G401 (cell line): ENCODE results near the gene VPS13D. TPM values are rescaled to one million over a fixed set of nuclear protein-coding genes. Genes with fewer than 3 reads are reported as not detected.

Experiments used
- DNase-seq: peaks from one replicate; pipeline ENCODE4 v3.0.0-alpha.2; 2015; ENCODE audit warnings: low spot score
- in situ Hi-C: cut with HindIII; loops from 2 replicates; pipeline ENCODE4 v1.10.0; 2016; ENCODE audit warnings: low sequenced_read_pairs, mixed read lengths
- total RNA-seq: library from RNA; depleted of rRNA; stranded (reverse); fragments of >200 nt; shearing (Covaris generic); gene quantifications from 2 replicates; pipeline ENCODE4 v1.2.3, GENCODE V29; 2014

The VPS13D gene
- total RNA-seq, 1 experiment from 2014 or later = 11.4 TPM

- in situ Hi-C loops = no loop called here
- DNase-seq = no peak
Observed at GRCh38 chr1:12544992-12545391, 315.2 kb downstream of the VPS13D start.

- in situ Hi-C loops = no loop called here
- no peak for DNase-seq
Observed at GRCh38 chr1:12546771-12547585, 317.1 kb downstream of the VPS13D start.

GRCh38 chr1:12547586-12548225, 317.9 kb downstream of the VPS13D start:
- in situ Hi-C loops = no loop called here
- no peak for DNase-seq

GRCh38 chr1:12548279-12548972, 318.6 kb downstream of the VPS13D start:
- in situ Hi-C loops = no loop called here
- DNase-seq = no peak

- no peak for DNase-seq
- in situ Hi-C loops = no loop called here
Observed at GRCh38 chr1:12548973-12549459, 319.2 kb downstream of the VPS13D start.

GRCh38 chr1:12549460-12550349, 319.9 kb downstream of the VPS13D start:
- in situ Hi-C loops = no loop called here

GRCh38 chr1:12551584-12551983, 321.8 kb downstream of the VPS13D start:
- no peak for DNase-seq
- in situ Hi-C loops = no loop called here

More at GRCh38 chr1:12549460-12550349, 319.9 kb downstream of the VPS13D start:
- DNase-seq = no peak

- in situ Hi-C loops = no loop called here
- DNase-seq = no peak
Observed at GRCh38 chr1:12552111-12552888, 322.5 kb downstream of the VPS13D start.

- in situ Hi-C loops = no loop called here
- DNase-seq = peak; percentile 4
Observed at GRCh38 chr1:12552951-12553921, 323.4 kb downstream of the VPS13D start.

GRCh38 chr1:12553963-12554362, 324.1 kb downstream of the VPS13D start:
- peak; percentile 2 for DNase-seq
- in situ Hi-C loops = no loop called here

GRCh38 chr1:12554521-12555305, 324.9 kb downstream of the VPS13D start:
- in situ Hi-C loops = no loop called here
- no peak for DNase-seq

GRCh38 chr1:12555411-12556367, 325.9 kb downstream of the VPS13D start:
- in situ Hi-C loops = no loop called here
- no peak for DNase-seq

- in situ Hi-C loops = no loop called here
- DNase-seq = peak; percentile 13
Observed at GRCh38 chr1:12556368-12556930, 326.6 kb downstream of the VPS13D start.

GRCh38 chr1:12556957-12557935, 327.4 kb downstream of the VPS13D start:
- DNase-seq = no peak
- in situ Hi-C loops = no loop called here
